H1 (cell line): ENCODE data around the gene SOX1. TPM values are rescaled to one million over a fixed set of nuclear protein-coding genes. Genes with fewer than 3 reads are reported as not detected.
A peak's percentile ranks its signal among the peaks of the same experiment; 100 is the strongest.

Source experiments
- CTCF ChIA-PET: fragments of 300-600 bp; sonication (Branson Sonifier 250); formaldehyde crosslinking; loops from one replicate; lab custom pipeline; 2021; ENCODE audit not compliant: partially characterized antibody; lab: Charles Lee
- POLR2A ChIA-PET: fragments of 300-600 bp; sonication (Branson Sonifier 250); formaldehyde crosslinking; loops from one replicate; lab custom pipeline; 2021; ENCODE audit warnings: inconsistent platforms; ENCODE audit not compliant: partially characterized antibody; lab: Charles Lee
- DNase-seq, 2 experiments: peaks; one replicate each; pipeline versions ENCODE4 v3.0.0 to v3.0.0-alpha.2; 2010 to 2022; ENCODE audit warnings: low spot score in 2 of 2, low read depth in 1 of 2, mixed read lengths in 1 of 2
- FAIRE-seq: peaks from 2 replicates; lab custom pipeline; 2011; peaks lifted over from hg19 to GRCh38; lab: Jason Lieb, UNC
- H2AFZ ChIP-seq: 2 replicates; pipeline ENCODE4 v1.8.1; 2012; ENCODE audit warnings: low read length, inconsistent platforms
- H2AK5ac ChIP-seq: 2 replicates; pipeline ENCODE4 v1.6.1; 2013; ENCODE audit warnings: low read depth, low read length
- H2BK120ac ChIP-seq: replicated peaks from 2 replicates; pipeline ENCODE3; 2013; ENCODE audit warnings: low read depth, low read length, inconsistent platforms
- H2BK12ac ChIP-seq: 2 replicates; pipeline ENCODE4 v1.6.1; 2013; ENCODE audit warnings: low read depth, low read length
- H2BK15ac ChIP-seq: 2 replicates; pipeline ENCODE4 v1.6.1; 2013; ENCODE audit warnings: low read length
- H2BK20ac ChIP-seq: 2 replicates; pipeline ENCODE4 v1.6.1; 2013; ENCODE audit warnings: low read length
- H2BK5ac ChIP-seq: 2 replicates; pipeline ENCODE4 v1.6.1; 2013; ENCODE audit warnings: low read depth, low read length
- H3K14ac ChIP-seq: 2 replicates; pipeline ENCODE4 v1.6.1; 2013; ENCODE audit warnings: inconsistent platforms; ENCODE audit not compliant: insufficient read length
- H3K18ac ChIP-seq: 2 replicates; pipeline ENCODE4 v1.6.1; 2013; ENCODE audit warnings: low read length; ENCODE audit errors: extremely low read depth
- H3K23ac ChIP-seq: 2 replicates; pipeline ENCODE4 v1.6.1; 2013; ENCODE audit warnings: inconsistent platforms; ENCODE audit not compliant: insufficient read length
- H3K23me2 ChIP-seq: 2 replicates; pipeline ENCODE4 v1.6.1; 2013; ENCODE audit warnings: low read depth, low read length
- H3K27ac ChIP-seq: 2 replicates; pipeline ENCODE4 v1.6.1; 2011; ENCODE audit warnings: low read depth, low read length, inconsistent platforms
- H3K27me3 ChIP-seq, 4 experiments: replicated peaks in 1 of 4; 1 replicate in 1 of 4; 2 replicates in 3 of 4; pipeline versions ENCODE4 v1.6.1 to v1.8.1; 2011 to 2013; ENCODE audit warnings: low read length in 3 of 4, mild to moderate bottlenecking in 3 of 4, inconsistent platforms in 2 of 4, mixed read lengths in 2 of 4, moderate library complexity in 1 of 4; ENCODE audit not compliant: control insufficient read depth in 3 of 4, insufficient read depth in 3 of 4; ENCODE audit errors: extremely low read depth in 1 of 4
- H3K36me3 ChIP-seq, 4 experiments: 2 replicates each; pipeline versions ENCODE4 v1.6.1 to v1.8.1; 2011 to 2013; ENCODE audit warnings: mild to moderate bottlenecking in 4 of 4, low read length in 3 of 4, moderate library complexity in 2 of 4, control low read depth in 1 of 4, inconsistent platforms in 1 of 4; ENCODE audit not compliant: insufficient read depth in 4 of 4, control insufficient read depth in 2 of 4
- H3K4ac ChIP-seq: replicated peaks from 2 replicates; pipeline ENCODE3; 2013; ENCODE audit warnings: low read length, low read depth, mixed read lengths, inconsistent platforms; ENCODE audit not compliant: insufficient read length
- H3K4me1 ChIP-seq, 4 experiments: replicated peaks in 1 of 4; 1 replicate in 1 of 4; 2 replicates in 3 of 4; pipeline versions ENCODE4 v1.6.1 to v1.8.1; 2011 to 2013; ENCODE audit warnings: low read length in 3 of 4, inconsistent platforms in 2 of 4, mixed read lengths in 1 of 4; ENCODE audit not compliant: insufficient read depth in 4 of 4, control insufficient read depth in 3 of 4
- H3K4me2 ChIP-seq, 2 experiments: 2 replicates each; pipeline versions ENCODE4 v1.6.1 to v1.8.1; 2011 to 2013; ENCODE audit warnings: low read depth in 2 of 2, low read length in 2 of 2, control low read depth in 1 of 2, inconsistent platforms in 1 of 2, mild to moderate bottlenecking in 1 of 2; ENCODE audit not compliant: insufficient read depth in 1 of 2
- H3K4me3 ChIP-seq, 4 experiments: fragments of 200-600, 300-600 bp in 1 of 4; sonication (generic), shearing (Covaris generic), sonication (Bioruptor Twin) in 1 of 4; 2 replicates each; pipeline versions ENCODE4 v1.5.1 to v1.8.1; 2011 to 2016; ENCODE audit warnings: low read length in 4 of 4, low read depth in 3 of 4, control low read depth in 2 of 4, inconsistent platforms in 2 of 4, mild to moderate bottlenecking in 2 of 4, mixed read lengths in 1 of 4, moderate library complexity in 1 of 4; ENCODE audit not compliant: insufficient read depth in 2 of 4; ENCODE audit errors: extremely low read depth in 1 of 4
- H3K56ac ChIP-seq: replicated peaks from 2 replicates; pipeline ENCODE3; 2013; ENCODE audit warnings: low read depth, mild to moderate bottlenecking, mixed read lengths, low read length, inconsistent platforms; ENCODE audit not compliant: insufficient read length
- H3K79me1 ChIP-seq: 2 replicates; pipeline ENCODE4 v1.6.1; 2013; ENCODE audit warnings: low read depth, low read length, control low read depth
- H3K79me2 ChIP-seq, 2 experiments: 2 replicates each; pipeline versions ENCODE4 v1.6.1 to v1.8.1; 2012 to 2013; ENCODE audit warnings: low read length in 2 of 2, mild to moderate bottlenecking in 2 of 2, inconsistent platforms in 1 of 2; ENCODE audit not compliant: insufficient read depth in 2 of 2, control insufficient read depth in 1 of 2
- H3K9ac ChIP-seq, 4 experiments: replicated peaks in 1 of 4; 1 replicate in 1 of 4; 2 replicates in 3 of 4; pipeline versions ENCODE4 v1.6.1 to v1.8.1; 2011 to 2013; ENCODE audit warnings: low read depth in 3 of 4, low read length in 3 of 4, control low read depth in 2 of 4, mild to moderate bottlenecking in 2 of 4, moderate library complexity in 2 of 4, inconsistent platforms in 1 of 4; ENCODE audit errors: extremely low read depth in 1 of 4
- H3K9me3 ChIP-seq, 2 experiments: 2 replicates each; pipeline versions ENCODE4 v1.6.1 to v1.8.1; 2012 to 2013; ENCODE audit warnings: mild to moderate bottlenecking in 2 of 2, moderate library complexity in 2 of 2, control low read depth in 1 of 2, inconsistent platforms in 1 of 2, low read depth in 1 of 2, low read length in 1 of 2, mixed read lengths in 1 of 2; ENCODE audit not compliant: insufficient read depth in 2 of 2
- H4K20me1 ChIP-seq, 2 experiments: replicated peaks in 1 of 2; 2 replicates each; pipeline versions ENCODE3 to v1.8.1; 2011 to 2013; ENCODE audit warnings: inconsistent platforms in 2 of 2, low read length in 2 of 2, mild to moderate bottlenecking in 1 of 2; ENCODE audit not compliant: insufficient read depth in 2 of 2, control insufficient read depth in 1 of 2
- H4K5ac ChIP-seq: 2 replicates; pipeline ENCODE4 v1.6.1; 2013; ENCODE audit warnings: low read length, low read depth, mixed read lengths, inconsistent platforms; ENCODE audit not compliant: insufficient read length
- H4K8ac ChIP-seq: 2 replicates; pipeline ENCODE4 v1.8.0; 2013; ENCODE audit warnings: mild to moderate bottlenecking, moderate library complexity, low read length, inconsistent platforms; ENCODE audit not compliant: insufficient read depth; ENCODE audit errors: extremely low read depth
- H4K91ac ChIP-seq: replicated peaks from 2 replicates; pipeline ENCODE3; 2013; ENCODE audit warnings: low read length, mixed read lengths, inconsistent platforms; ENCODE audit not compliant: insufficient read length
- POLR2A ChIP-seq, 2 experiments: IDR thresholded peaks; 1 replicate in 1 of 2; 2 replicates in 1 of 2; pipeline ENCODE4 v1.6.1; 2011; ENCODE audit warnings: low read depth in 2 of 2, low read length in 2 of 2, mild to moderate bottlenecking in 2 of 2; ENCODE audit errors: control extremely low read depth in 1 of 2
- SUZ12 ChIP-seq: fragments of 200-600 bp; sonication (generic); IDR thresholded peaks from 2 replicates; pipeline ENCODE4 v1.6.1; 2012; ENCODE audit warnings: mild to moderate bottlenecking, inconsistent platforms, low read length, moderate library complexity, mixed read lengths
- WGBS, 2 experiments: shearing (Covaris generic) in 1 of 2; methylation state at CpG; one replicate each; pipeline versions ENCODE4 v1.1.6 to v1.1.7; 2013 to 2015; ENCODE audit warnings: low lambda C conversion rate in 2 of 2, mixed read lengths in 2 of 2, inconsistent platforms in 1 of 2, low coverage in 1 of 2, missing lambda C conversion rate in 1 of 2; ENCODE audit not compliant: insufficient replicate concordance in 2 of 2, insufficient coverage in 1 of 2, insufficient read length in 1 of 2; ENCODE audit errors: extremely low coverage in 1 of 2, missing lambda C conversion rate in 1 of 2; 5-methylcytosine and 5-hydroxymethylcytosine counted together
- polyA plus RNA-seq, 7 experiments: library from polyadenylated mRNA; depleted of rRNA in 3 of 7; stranded (reverse) in 5 of 7; unstranded in 2 of 7; fragments of >200 nt in 5 of 7; fragments of 200-250 nt in 2 of 7; gene quantifications; 1 replicate in 5 of 7; 2 replicates in 1 of 7; 4 replicates in 1 of 7; pipeline versions ENCODE4 v1.2.1 to v1.2.3, GENCODE V29; 2011 to 2013; ENCODE audit warnings: missing spikeins in 2 of 7, mixed read lengths in 2 of 7
- total RNA-seq: library from RNA; stranded (reverse); fragmentation: NEBNext Ultra II Directional; extraction: Animal tissue kit (Norgen Biotek cat#: 25700); gene quantifications from 2 replicates; pipeline ENCODE4 v1.2.1, GENCODE V29; 2021

SOX1 gene
- total and polyA plus RNA-seq, 2 of the 8 experiments (the other 6 are each of a cell fraction or from before 2014, with no cell fraction given), result 0.03 to 0.09 TPM

- peak overlapping the region; percentile 32; the same call in 1 of the 2 replicates for H3K18ac ChIP-seq
- no peak overlapping the region for H4K8ac ChIP-seq
- TF ChIP-seq SUZ12 (no peak), POLR2A (IDR thresholded peaks at IDR 0.05; ENCODE audit: control extremely low read depth in 1 of 2, low read depth in 2 of 2, low read length in 2 of 2) (no peak)
- no peak overlapping the region for H2BK120ac ChIP-seq
- 94% methylated on average over 12 of the region's 14 CpGs; no CpG with 5 or more reads in 1 of the 2 experiments for WGBS, 2 experiments
- no peak overlapping the region for H3K4me2 ChIP-seq
- no peaks in the 10 kb centered on the region for H3K36me3 ChIP-seq
- no peak overlapping the region for H3K4me3 ChIP-seq
- no peaks in the 10 kb centered on the region for H3K79me2 ChIP-seq
- no peak overlapping the region for H3K23ac ChIP-seq
- no peak overlapping the region for H3K9ac ChIP-seq
- peaks cover 2% of the 10 kb centered on the region; the same call in 1 of the 2 replicates for H3K23me2 ChIP-seq
- 0 out of 7 replicates have a peak, but pooled peaks cover 0 to 3% (median 0%) of the 10 kb centered on the region in 4 experiments for H3K4me1 ChIP-seq
- H2BK5ac ChIP-seq, result no peak overlapping the region
- DNase-seq (no peak), FAIRE-seq (no peak)
- peaks cover 0 to 4% (median 2%) of the 10 kb centered on the region in 4 experiments; a peak in 4 of 7 replicates for H3K27me3 ChIP-seq
- H4K20me1 ChIP-seq, result peaks cover 0 to 5% of the 10 kb centered on the region in 2 experiments
- peak overlapping the region; percentile 17 for H4K91ac ChIP-seq
- H3K4ac ChIP-seq, result no peak overlapping the region
- no peaks in the 10 kb centered on the region for H3K9me3 ChIP-seq
- POLR2A ChIA-PET, result interaction anchor here (0.6 kb wide), 1 partner anchor 10 kb away, joined by 3 read pairs; no protein-coding TSS in a partner anchor
- no peak overlapping the region for H2BK15ac ChIP-seq
- CTCF ChIA-PET, result interaction anchor here (0.7 to 1.4 kb wide), 5 partner anchors 8 to 643 kb away, joined by 3 read pairs; no protein-coding TSS in a partner anchor
- no peak overlapping the region for H3K56ac ChIP-seq
- H2BK20ac ChIP-seq, result no peak overlapping the region
- no peak overlapping the region for H2AK5ac ChIP-seq
- no peak overlapping the region for H3K27ac ChIP-seq
- H2AFZ ChIP-seq, result no peak overlapping the region
- no peak overlapping the region for H4K5ac ChIP-seq
- H3K79me1 ChIP-seq, result no peaks in the 10 kb centered on the region
- H2BK12ac ChIP-seq, result no peak overlapping the region
- no peak overlapping the region for H3K14ac ChIP-seq
These were observed 50.5 kb downstream of the SOX1 start for GRCh38 chr13:112117258-112117954.
